AG09309 (cell line): ENCODE results near the gene KIAA0319L.

Experiments used
- DNase-seq: peaks from one replicate; pipeline ENCODE4 v3.0.0-alpha.2; 2010; ENCODE audit warnings: low read depth
- H3K4me3 ChIP-seq: 2 replicates; pipeline ENCODE4 v1.5.1; 2011; ENCODE audit warnings: mild to moderate bottlenecking, low read depth, low read length, moderate library complexity; ENCODE audit not compliant: control insufficient read depth
- TF ChIP-seq, protein P1 (sequence below): IDR thresholded peaks from 2 replicates; pipeline ENCODE4 v1.5.1; 2011; ENCODE audit warnings: mild to moderate bottlenecking, low read depth, low read length, inconsistent platforms; ENCODE audit not compliant: insufficient read depth, control insufficient read depth; ENCODE audit errors: missing control alignments

The KIAA0319L gene

GRCh38 chr1:35563166-35563565 is 6.0 kb upstream of the KIAA0319L start:
- TF ChIP-seq, protein P1, sequence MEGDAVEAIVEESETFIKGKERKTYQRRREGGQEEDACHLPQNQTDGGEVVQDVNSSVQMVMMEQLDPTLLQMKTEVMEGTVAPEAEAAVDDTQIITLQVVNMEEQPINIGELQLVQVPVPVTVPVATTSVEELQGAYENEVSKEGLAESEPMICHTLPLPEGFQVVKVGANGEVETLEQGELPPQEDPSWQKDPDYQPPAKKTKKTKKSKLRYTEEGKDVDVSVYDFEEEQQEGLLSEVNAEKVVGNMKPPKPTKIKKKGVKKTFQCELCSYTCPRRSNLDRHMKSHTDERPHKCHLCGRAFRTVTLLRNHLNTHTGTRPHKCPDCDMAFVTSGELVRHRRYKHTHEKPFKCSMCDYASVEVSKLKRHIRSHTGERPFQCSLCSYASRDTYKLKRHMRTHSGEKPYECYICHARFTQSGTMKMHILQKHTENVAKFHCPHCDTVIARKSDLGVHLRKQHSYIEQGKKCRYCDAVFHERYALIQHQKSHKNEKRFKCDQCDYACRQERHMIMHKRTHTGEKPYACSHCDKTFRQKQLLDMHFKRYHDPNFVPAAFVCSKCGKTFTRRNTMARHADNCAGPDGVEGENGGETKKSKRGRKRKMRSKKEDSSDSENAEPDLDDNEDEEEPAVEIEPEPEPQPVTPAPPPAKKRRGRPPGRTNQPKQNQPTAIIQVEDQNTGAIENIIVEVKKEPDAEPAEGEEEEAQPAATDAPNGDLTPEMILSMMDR = no peak
- no peak for DNase-seq
- no peak overlapping the region for H3K4me3 ChIP-seq

DNA sequence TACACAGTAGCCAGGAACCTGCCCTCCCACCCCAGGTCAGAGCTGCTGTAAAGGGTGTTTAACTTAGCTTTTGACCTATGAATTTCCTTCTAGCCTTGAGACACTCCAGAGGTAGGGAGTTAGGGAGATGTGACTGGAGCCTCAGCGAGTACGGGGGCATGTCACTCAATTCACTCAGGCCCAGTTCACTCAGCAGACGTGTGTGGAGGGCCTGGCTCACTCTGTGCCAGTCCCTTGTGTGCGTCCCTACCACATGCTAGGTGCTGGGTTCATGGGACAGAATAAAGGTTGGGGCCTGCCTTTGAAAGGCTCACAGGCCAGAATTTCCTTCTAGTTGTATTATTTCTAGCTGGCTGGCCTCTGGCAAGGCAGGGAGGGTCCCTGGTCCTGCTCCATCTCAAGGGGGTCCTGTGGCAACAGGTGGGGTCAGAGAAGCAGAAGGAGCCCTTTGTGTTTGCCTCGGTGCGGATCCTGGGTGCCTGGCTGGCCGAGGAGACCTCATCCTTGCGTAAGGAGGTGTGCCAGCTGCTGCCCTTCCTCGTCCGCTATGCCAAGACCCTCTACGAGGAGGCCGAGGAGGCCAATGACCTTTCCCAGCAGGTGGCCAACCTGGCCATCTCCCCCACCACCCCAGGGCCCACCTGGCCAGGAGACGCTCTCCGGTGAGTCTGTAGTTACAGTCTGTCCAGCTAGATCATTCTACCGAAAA is 4.9 kb upstream of the KIAA0319L start:
- no peak for DNase-seq
- TF ChIP-seq, protein P1 = no peak
- no peak overlapping the region for H3K4me3 ChIP-seq

GRCh38 chr1:35561297-35561971 is 4.2 kb upstream of the KIAA0319L start:
- TF ChIP-seq, protein P1 = no peak
- DNase-seq = no peak
- no peak overlapping the region for H3K4me3 ChIP-seq

DNA sequence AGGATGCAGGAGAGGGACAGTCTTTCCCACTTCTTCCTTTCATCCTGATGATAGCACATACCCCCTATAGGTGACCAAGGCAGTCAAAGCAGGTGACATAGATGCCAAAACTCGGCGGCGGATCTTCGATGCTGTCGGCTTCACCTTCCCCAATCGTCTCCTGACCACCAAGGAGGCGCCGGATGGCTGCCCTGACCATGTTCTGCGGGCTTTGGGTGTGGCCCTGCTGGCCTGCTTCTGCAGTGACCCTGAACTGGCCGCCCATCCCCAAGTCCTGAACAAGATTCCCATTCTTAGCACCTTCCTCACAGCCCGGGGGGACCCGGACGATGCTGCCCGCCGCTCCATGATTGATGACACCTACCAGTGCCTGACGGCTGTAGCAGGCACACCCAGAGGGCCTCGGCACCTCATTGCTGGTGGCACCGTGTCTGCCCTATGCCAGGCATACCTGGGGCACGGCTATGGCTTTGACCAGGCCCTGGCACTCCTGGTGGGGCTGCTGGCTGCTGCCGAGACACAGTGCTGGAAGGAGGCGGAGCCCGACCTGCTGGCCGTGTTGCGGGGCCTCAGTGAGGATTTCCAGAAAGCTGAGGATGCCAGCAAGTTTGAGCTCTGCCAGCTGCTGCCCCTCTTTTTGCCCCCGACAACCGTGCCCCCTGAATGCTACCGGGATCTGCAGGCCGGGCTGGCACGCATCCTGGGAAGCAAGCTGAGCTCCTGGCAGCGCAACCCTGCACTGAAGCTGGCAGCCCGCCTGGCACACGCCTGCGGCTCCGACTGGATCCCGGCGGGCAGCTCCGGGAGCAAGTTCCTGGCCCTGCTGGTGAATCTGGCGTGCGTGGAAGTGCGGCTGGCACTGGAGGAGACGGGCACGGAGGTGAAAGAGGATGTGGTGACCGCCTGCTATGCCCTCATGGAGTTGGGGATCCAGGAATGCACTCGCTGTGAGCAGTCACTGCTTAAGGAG is 3.3 kb upstream of the KIAA0319L start:
- no peak for DNase-seq
- TF ChIP-seq, protein P1 = no peak
- no peak overlapping the region for H3K4me3 ChIP-seq

GRCh38 chr1:35559317-35559944 is 2.2 kb upstream of the KIAA0319L start:
- H3K4me3 ChIP-seq = no peak overlapping the region; the same call in none of the 2 replicates

More at GRCh38 chr1:35559317-35559944, 2.2 kb upstream of the KIAA0319L start:
- DNase-seq = no peak
- TF ChIP-seq, protein P1 = no peak
